ENCODE measurements around the gene ALOX5.

DNA sequence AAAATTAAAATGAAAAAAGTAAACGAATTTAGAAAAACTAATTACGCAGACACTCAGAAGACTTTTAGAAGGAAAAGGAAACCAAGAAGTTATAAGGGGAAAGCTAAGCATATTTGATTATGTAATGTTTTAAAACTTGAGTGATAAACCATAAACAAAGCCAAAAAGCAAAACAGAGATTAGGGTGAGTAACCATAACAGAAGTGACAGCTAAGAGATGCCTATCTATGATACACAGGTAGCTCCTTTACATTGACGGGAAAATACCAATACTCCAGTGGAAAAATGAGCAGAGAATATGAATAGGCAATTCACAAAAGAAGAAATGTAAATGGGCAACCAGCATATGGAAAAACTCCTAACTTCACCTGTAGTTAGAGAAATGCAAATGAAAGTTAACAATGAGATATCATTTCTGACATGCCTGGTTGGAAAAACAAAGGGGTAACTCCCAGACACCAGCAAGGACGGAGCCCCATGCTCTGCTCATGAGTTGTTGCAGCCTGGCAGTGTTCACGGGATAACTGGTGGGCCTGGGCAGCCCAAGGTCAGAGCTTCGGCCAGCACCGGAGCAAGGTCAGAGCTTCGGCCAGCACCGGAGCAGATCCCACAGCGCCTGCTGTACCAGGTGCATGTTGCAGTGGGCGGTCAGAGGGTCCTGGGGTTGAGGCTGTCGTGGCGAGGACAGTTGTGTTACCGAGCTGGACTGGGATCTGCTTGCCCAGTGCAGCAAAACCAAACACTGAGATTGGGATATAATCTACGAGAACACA lies 58.9 kb downstream of the ALOX5 start:
- TF ChIP-seq, protein P1, sequence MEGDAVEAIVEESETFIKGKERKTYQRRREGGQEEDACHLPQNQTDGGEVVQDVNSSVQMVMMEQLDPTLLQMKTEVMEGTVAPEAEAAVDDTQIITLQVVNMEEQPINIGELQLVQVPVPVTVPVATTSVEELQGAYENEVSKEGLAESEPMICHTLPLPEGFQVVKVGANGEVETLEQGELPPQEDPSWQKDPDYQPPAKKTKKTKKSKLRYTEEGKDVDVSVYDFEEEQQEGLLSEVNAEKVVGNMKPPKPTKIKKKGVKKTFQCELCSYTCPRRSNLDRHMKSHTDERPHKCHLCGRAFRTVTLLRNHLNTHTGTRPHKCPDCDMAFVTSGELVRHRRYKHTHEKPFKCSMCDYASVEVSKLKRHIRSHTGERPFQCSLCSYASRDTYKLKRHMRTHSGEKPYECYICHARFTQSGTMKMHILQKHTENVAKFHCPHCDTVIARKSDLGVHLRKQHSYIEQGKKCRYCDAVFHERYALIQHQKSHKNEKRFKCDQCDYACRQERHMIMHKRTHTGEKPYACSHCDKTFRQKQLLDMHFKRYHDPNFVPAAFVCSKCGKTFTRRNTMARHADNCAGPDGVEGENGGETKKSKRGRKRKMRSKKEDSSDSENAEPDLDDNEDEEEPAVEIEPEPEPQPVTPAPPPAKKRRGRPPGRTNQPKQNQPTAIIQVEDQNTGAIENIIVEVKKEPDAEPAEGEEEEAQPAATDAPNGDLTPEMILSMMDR (IDR thresholded peaks at IDR 0.05): no peak
- TF ChIP-seq POLR2A (IDR thresholded peaks at IDR 0.05): no peak

Measured in heart left ventricle (tissue), 13 donors.